HepG2 (cell line): ENCODE results near the gene SLC22A23. TPM values are rescaled to one million over a fixed set of nuclear protein-coding genes. Genes with fewer than 3 reads are reported as not detected.

Experiments
- DR1 ChIP-seq: sonication (generic); formaldehyde crosslinking; IDR thresholded peaks from 2 replicates; pipeline ENCODE4 v1.8.0; 2021; ENCODE audit warnings: mild to moderate bottlenecking, missing genetic modification reagents, inconsistent platforms
- GATAD2A ChIP-seq: IDR thresholded peaks from 2 replicates; pipeline ENCODE4 v1.6.1; 2016
- KDM1A ChIP-seq: IDR thresholded peaks from 2 replicates; pipeline ENCODE4 v1.6.1; 2016; ENCODE audit warnings: missing compliant biosample characterization
- SIX1 ChIP-seq: sonication (generic); formaldehyde crosslinking; IDR thresholded peaks from 2 replicates; pipeline ENCODE4 v1.4.0; 2020; ENCODE audit warnings: missing genetic modification reagents, borderline replicate concordance
- ZNF101 ChIP-seq: sonication (generic); formaldehyde crosslinking; IDR thresholded peaks from 2 replicates; pipeline ENCODE4 v1.4.0; 2020; ENCODE audit warnings: mild to moderate bottlenecking, low read depth, missing genetic modification reagents, borderline replicate concordance
- ZNF234 ChIP-seq: sonication (generic); formaldehyde crosslinking; conservative IDR thresholded peaks from 2 replicates; pipeline ENCODE4 v1.5.1; 2020; ENCODE audit warnings: mild to moderate bottlenecking, missing genetic modification reagents
- ZNF326 ChIP-seq: sonication (generic); formaldehyde crosslinking; IDR thresholded peaks from 2 replicates; pipeline ENCODE4 v1.4.0; 2020; ENCODE audit warnings: missing genetic modification reagents, borderline replicate concordance
- ZNF33B ChIP-seq: sonication (generic); formaldehyde crosslinking; IDR thresholded peaks from 2 replicates; pipeline ENCODE4 v1.5.1; 2020; ENCODE audit warnings: mild to moderate bottlenecking, missing genetic modification reagents
- ZNF672 ChIP-seq: sonication (generic); formaldehyde crosslinking; IDR thresholded peaks from 2 replicates; pipeline ENCODE4 v1.8.1; 2022; ENCODE audit warnings: missing genetic modification reagents
- ZNF7 ChIP-seq: IDR thresholded peaks from 2 replicates; pipeline ENCODE4 v1.6.1; 2016; ENCODE audit warnings: missing biosample characterization, missing genetic modification reagents
- ZNF713 ChIP-seq: sonication (generic); formaldehyde crosslinking; IDR thresholded peaks from 2 replicates; pipeline ENCODE4 v1.4.0; 2020; ENCODE audit warnings: mild to moderate bottlenecking, missing genetic modification reagents
- ZSCAN25 ChIP-seq: sonication (generic); formaldehyde crosslinking; IDR thresholded peaks from 2 replicates; pipeline ENCODE4 v1.8.0; 2022; ENCODE audit warnings: mild to moderate bottlenecking, missing genetic modification reagents
- ZSCAN31 ChIP-seq: sonication (generic); formaldehyde crosslinking; IDR thresholded peaks from 2 replicates; pipeline ENCODE4 v1.5.0; 2020; ENCODE audit warnings: low read depth, mild to moderate bottlenecking, missing genetic modification reagents
- polyA plus RNA-seq, 8 experiments: library from polyadenylated mRNA; depleted of rRNA in 3 of 8; stranded (reverse) in 7 of 8; unstranded in 1 of 8; fragments of >200 nt; fragmentation: Illumina TruSeq in 4 of 8; extraction: Trizol in 4 of 8; gene quantifications; 2 replicates each; pipeline versions ENCODE4 v1.2.1 to v1.2.3, GENCODE V29; 2011 to 2016; ENCODE audit warnings: low read depth in 4 of 8, missing spikeins in 1 of 8, mixed read lengths in 1 of 8; ENCODE audit not compliant: insufficient read depth in 1 of 8
- total RNA-seq, 5 experiments: library from RNA; depleted of rRNA; stranded (reverse); fragments of >200 nt; fragmentation: Illumina TruSeq; extraction: Trizol; gene quantifications; 2 replicates each; pipeline ENCODE4 v1.2.3, GENCODE V29; 2016; ENCODE audit warnings: low read depth in 1 of 5
- TF ChIP-seq, protein P1 (sequence below): sonication (generic); formaldehyde crosslinking; IDR thresholded peaks from 2 replicates; pipeline ENCODE4 v1.5.0; 2020; ENCODE audit warnings: missing genetic modification reagents

The SLC22A23 gene
- total and polyA plus RNA-seq, 2 of the 13 experiments (the other 11 are each of a cell fraction or from before 2014, with no cell fraction given): 11.8 to 17.5 TPM

DNA sequence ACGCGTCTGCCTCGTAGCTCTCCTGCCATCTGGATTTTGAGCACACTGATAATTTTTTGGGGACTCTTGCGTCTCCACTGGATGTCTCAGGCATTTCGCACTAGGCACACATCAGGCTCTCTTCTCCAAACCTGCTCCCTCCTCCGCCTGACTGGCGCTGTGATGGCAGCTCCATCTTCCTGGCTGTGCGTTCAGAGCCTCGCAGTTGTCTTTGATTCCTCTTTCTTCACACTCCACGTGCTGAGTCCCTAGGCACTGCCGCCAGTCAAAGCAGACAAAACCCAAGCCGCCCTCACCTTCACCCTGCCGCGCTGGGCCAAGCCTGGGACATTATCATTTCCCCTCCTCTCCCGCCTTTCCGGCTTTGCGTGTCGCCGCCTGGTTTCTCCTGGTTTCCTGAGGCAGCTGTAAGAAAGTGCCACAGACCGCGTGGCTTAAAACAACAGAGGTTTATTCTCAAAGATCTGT lies 197.3 kb downstream of the SLC22A23 start (continued):
- TF ChIP-seq ZNF672 (CRISPR knock-in tag) (no peak), ZNF33B (CRISPR knock-in tag) (no peak), ZNF713 (CRISPR knock-in tag) (no peak), ZNF326 (no peak), KDM1A (CRISPR knock-in tag) (no peak), ZSCAN25 (CRISPR knock-in tag) (no peak), DR1 (CRISPR knock-in tag) (no peak), ZNF7 (CRISPR knock-in tag) (no peak), ZSCAN31 (no peak), ZNF234 (CRISPR knock-in tag) (no peak), GATAD2A (peak; percentile 51; the same call in 1 of the 2 replicates), ZNF101 (CRISPR knock-in tag) (no peak), SIX1 (CRISPR knock-in tag) (no peak)
- TF ChIP-seq, protein P1, sequence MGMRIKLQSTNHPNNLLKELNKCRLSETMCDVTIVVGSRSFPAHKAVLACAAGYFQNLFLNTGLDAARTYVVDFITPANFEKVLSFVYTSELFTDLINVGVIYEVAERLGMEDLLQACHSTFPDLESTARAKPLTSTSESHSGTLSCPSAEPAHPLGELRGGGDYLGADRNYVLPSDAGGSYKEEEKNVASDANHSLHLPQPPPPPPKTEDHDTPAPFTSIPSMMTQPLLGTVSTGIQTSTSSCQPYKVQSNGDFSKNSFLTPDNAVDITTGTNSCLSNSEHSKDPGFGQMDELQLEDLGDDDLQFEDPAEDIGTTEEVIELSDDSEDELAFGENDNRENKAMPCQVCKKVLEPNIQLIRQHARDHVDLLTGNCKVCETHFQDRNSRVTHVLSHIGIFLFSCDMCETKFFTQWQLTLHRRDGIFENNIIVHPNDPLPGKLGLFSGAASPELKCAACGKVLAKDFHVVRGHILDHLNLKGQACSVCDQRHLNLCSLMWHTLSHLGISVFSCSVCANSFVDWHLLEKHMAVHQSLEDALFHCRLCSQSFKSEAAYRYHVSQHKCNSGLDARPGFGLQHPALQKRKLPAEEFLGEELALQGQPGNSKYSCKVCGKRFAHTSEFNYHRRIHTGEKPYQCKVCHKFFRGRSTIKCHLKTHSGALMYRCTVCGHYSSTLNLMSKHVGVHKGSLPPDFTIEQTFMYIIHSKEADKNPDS (CRISPR knock-in tag): no peak
- TF ChIP-seq, all 625 proteins: peak for 81
